LNCAP (cell line): ENCODE data around the gene TEPSIN.

Experiments used
- TF ChIP-seq, protein P1 (sequence below): fragments of 450-650 bp; IDR thresholded peaks from 2 replicates; pipeline ENCODE4 v1.5.1; 2017; ENCODE audit warnings: mild to moderate bottlenecking

Gene TEPSIN

DNA sequence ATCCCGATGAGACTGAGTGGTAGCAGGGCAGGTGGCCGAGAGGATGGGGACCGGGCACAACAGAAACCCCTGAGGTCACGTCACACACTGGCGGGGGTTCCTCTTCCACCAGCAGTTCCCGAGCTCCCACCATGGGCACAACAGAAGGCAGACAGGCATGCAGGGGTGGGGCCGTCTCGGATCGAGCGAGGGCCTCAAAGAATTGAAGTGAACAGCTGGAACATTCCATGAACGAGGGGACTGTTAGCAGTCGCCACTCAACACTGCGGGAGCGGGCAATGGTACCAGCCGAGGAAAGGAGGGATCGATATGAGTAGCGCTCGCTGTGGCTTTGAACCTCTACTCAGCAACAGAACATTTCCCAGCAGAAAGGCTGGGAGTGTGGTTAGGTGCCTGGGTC lies 21.4 kb downstream of the TEPSIN start:
- TF ChIP-seq, protein P1, sequence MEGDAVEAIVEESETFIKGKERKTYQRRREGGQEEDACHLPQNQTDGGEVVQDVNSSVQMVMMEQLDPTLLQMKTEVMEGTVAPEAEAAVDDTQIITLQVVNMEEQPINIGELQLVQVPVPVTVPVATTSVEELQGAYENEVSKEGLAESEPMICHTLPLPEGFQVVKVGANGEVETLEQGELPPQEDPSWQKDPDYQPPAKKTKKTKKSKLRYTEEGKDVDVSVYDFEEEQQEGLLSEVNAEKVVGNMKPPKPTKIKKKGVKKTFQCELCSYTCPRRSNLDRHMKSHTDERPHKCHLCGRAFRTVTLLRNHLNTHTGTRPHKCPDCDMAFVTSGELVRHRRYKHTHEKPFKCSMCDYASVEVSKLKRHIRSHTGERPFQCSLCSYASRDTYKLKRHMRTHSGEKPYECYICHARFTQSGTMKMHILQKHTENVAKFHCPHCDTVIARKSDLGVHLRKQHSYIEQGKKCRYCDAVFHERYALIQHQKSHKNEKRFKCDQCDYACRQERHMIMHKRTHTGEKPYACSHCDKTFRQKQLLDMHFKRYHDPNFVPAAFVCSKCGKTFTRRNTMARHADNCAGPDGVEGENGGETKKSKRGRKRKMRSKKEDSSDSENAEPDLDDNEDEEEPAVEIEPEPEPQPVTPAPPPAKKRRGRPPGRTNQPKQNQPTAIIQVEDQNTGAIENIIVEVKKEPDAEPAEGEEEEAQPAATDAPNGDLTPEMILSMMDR = no peak

DNA sequence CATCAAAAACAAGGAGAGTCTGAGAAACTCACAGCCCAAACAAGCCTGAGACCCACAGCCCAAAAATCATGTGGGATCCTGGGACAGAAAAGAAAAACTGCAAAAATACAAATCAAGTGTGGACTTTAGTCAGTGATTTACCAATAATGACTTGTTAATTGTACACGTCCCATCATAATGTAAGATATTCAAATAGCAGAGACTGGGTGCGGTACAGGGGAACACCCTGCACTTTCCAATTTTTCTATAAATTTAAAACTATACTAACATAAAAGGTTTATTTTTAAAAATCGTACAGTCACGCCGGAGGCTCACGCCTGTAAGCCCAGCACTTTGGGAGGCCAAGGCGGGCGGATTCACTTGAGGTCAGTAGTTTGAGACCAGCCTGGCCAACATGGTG lies 24.9 kb downstream of the TEPSIN start:
- TF ChIP-seq, protein P1 = no peak

DNA sequence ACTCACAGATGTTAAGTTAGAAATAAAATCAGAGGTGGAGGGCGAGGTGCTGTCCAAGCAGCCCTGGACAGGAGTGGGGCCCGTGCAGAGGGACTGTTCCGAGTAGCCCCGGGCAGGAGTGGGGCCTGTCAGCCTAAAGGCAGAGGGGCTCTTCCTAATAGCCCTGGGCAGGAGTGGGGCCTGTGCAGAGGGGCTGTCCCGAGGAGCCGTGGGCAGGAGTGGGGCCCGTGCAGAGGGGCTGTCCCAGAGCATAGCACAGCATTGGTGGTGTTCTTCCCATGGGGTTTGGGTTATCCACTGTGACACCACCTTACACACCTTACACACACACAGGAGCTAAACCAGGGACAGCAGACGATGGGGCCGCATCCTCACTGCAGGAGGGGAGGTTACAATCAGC lies 26.5 kb downstream of the TEPSIN start:
- TF ChIP-seq, protein P1 = no peak

- TF ChIP-seq, protein P1 = no peak
Measured at GRCh38 chr17:81210868-81211267, 28.0 kb downstream of the TEPSIN start.

DNA sequence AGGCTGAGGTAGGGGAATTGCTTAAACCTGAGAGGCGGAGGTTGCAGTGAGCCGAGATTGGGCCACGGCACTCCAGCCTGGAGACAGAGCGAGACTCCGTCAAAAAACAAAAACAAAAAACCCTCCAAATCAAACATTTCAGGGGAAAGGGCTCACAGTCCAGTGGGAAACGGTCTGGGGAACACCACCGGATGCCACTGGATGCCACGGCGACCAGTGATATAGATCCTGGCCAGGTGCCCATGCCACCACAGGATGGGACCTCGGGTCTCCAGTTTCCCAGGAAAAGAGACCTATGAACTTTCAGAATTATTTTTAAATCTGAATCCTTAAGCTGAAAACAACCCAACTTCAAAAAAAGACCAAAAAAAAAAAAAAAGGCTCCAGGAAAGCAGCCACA lies 28.4 kb downstream of the TEPSIN start:
- TF ChIP-seq, protein P1 = no peak

DNA sequence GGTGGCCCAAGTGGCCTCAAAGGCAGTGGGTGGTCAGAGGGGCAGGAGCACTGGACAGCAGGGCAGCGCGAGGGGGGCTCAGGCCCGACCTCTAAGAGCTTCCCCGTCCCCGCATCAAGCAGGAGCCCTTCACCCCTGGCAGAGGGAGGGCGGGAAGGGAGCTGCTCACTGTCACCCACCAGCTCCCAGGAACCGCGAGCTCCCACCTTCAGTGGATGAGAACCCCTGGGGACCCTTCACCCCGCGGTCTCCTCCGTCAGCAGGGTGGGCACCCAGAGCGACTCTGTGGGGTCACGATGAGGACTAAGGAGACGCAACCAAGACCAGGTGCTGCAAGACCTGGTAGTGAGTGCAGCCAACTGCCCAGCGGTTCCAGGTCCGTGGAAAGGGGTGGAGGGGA lies 29.7 kb downstream of the TEPSIN start:
- TF ChIP-seq, protein P1 = no peak

GRCh38 chr17:81208651-81209050 lies 30.2 kb downstream of the TEPSIN start:
- TF ChIP-seq, protein P1 = no peak
